Loucy (cell line): ENCODE results near the gene MPZL1.

ENCODE experiments used
- H2AFZ ChIP-seq: fragments of 200-600 bp; sonication (generic); 2 replicates; pipeline ENCODE4 v1.6.0; 2016; ENCODE audit warnings: antibody characterized with exemption, mild to moderate bottlenecking, low read length, moderate library complexity
- H3F3A ChIP-seq: fragments of 200-600 bp; 2 replicates; pipeline ENCODE4 v1.6.0; 2016; ENCODE audit warnings: antibody characterized with exemption, low read depth, mild to moderate bottlenecking
- H3K27me3 ChIP-seq: fragments of 200-600 bp; sonication (generic); 2 replicates; pipeline ENCODE4 v1.6.1; 2014; ENCODE audit warnings: low read length, mild to moderate bottlenecking; ENCODE audit not compliant: insufficient read depth, poor library complexity, severe bottlenecking
- H3K36me3 ChIP-seq: fragments of 200-600 bp; sonication (generic); 2 replicates; pipeline ENCODE4 v1.6.1; 2016; ENCODE audit warnings: low read length; ENCODE audit not compliant: insufficient read depth
- H3K4me1 ChIP-seq: fragments of 200-600 bp; sonication (generic); 2 replicates; pipeline ENCODE4 v1.5.1; 2014; ENCODE audit warnings: low read length, mild to moderate bottlenecking; ENCODE audit not compliant: insufficient read depth, poor library complexity, severe bottlenecking
- H3K4me2 ChIP-seq: fragments of 200-600 bp; sonication (generic); 2 replicates; pipeline ENCODE4 v1.6.0; 2014; ENCODE audit warnings: antibody characterized with exemption, low read length, low read depth, mild to moderate bottlenecking; ENCODE audit not compliant: poor library complexity, severe bottlenecking
- H3K4me3 ChIP-seq: fragments of 200-600 bp; sonication (generic); 2 replicates; pipeline ENCODE4 v1.5.1; 2014; ENCODE audit warnings: low read length, mild to moderate bottlenecking, mixed read lengths; ENCODE audit not compliant: poor library complexity, severe bottlenecking
- H3K79me2 ChIP-seq: fragments of 200-600 bp; sonication (generic); 2 replicates; pipeline ENCODE4 v1.6.1; 2014; ENCODE audit warnings: low read length; ENCODE audit not compliant: insufficient read depth
- H3K9ac ChIP-seq: fragments of 200-600 bp; sonication (generic); 2 replicates; pipeline ENCODE4 v1.6.0; 2014; ENCODE audit warnings: mild to moderate bottlenecking, low read depth, low read length, moderate library complexity; ENCODE audit not compliant: poor library complexity, severe bottlenecking
- H3K9me2 ChIP-seq: fragments of 200-600 bp; sonication (generic); replicated peaks from 2 replicates; pipeline ENCODE4 v1.6.1; 2016; ENCODE audit warnings: low read depth, low read length, mixed read lengths
- H3K9me3 ChIP-seq: fragments of 200-600 bp; sonication (generic); 2 replicates; pipeline ENCODE4 v1.6.1; 2014; ENCODE audit warnings: mild to moderate bottlenecking, antibody characterized with exemption, low read length, low read depth; ENCODE audit not compliant: insufficient read depth
- H4K20me1 ChIP-seq: fragments of 200-600 bp; sonication (generic); 2 replicates; pipeline ENCODE4 v1.6.0; 2014; ENCODE audit warnings: antibody characterized with exemption, low read length, mild to moderate bottlenecking; ENCODE audit not compliant: insufficient read depth, poor library complexity, severe bottlenecking
- EZH2phosphoT487 ChIP-seq: fragments of 200-600 bp; IDR thresholded peaks from 2 replicates; pipeline ENCODE4 v1.6.1; 2018; ENCODE audit warnings: antibody characterized with exemption, mild to moderate bottlenecking, moderate library complexity, borderline replicate concordance
- TF ChIP-seq, protein P1 (sequence below): fragments of 200-600 bp; sonication (generic); conservative IDR thresholded peaks from 2 replicates; pipeline ENCODE4 v1.5.1; 2014; ENCODE audit warnings: mild to moderate bottlenecking, antibody characterized with exemption, low read length

MPZL1 gene

DNA sequence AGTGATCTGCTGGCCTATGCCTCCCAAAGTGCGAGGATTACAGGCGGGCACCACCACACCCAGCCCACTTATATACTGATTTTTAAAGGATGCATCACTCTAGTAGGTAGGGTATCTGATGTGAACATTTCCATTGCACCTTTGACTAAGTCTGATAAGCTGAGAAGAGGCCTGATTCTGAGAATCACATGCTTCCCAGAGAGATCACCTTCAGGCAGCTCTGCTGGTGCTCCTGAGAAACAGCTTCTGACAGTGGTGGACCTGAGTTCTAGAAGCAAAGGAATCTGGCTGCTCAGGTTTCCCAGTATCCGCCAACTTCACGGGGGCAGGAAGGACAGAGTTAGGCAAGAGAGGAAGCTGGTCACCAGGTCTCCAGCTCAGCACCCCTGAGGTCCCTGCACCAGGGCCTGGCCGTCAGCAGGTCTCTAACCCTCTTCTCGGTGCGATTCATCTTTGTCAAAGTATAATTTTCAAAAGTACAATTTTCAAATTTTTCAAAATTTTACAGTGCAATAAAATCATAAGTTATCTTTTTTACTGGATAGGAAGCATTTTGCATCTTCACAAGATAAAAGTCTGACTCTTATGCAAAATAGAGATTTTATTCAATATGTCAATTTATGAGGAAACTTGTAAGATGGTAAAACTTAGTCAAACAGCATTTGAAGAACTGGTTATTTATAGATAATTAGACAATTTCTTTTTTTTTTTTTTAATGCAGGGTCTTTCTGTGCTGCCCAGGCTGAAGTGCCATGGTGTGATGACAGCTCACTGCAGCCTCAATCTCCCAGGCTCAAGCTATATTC lies 25.8 kb upstream of the MPZL1 start:
- Histone ChIP-seq H3K9ac (no peak overlapping the region), H4K20me1 (no peaks in the 10 kb centered on the region), H3K79me2 (no peaks in the 10 kb centered on the region), H3K9me2 (no peaks in the 10 kb centered on the region), H3K36me3 (peaks cover 84% of the 10 kb centered on the region; the same call in 1 of the 2 replicates), H2AFZ (no peak overlapping the region), H3K27me3 (no peaks in the 10 kb centered on the region), H3K4me3 (no peak overlapping the region), H3K4me2 (no peak overlapping the region), H3K9me3 (no peaks in the 10 kb centered on the region), H3F3A (no peaks in the 10 kb centered on the region), H3K4me1 (no peaks in the 10 kb centered on the region)
- TF ChIP-seq, protein P1, sequence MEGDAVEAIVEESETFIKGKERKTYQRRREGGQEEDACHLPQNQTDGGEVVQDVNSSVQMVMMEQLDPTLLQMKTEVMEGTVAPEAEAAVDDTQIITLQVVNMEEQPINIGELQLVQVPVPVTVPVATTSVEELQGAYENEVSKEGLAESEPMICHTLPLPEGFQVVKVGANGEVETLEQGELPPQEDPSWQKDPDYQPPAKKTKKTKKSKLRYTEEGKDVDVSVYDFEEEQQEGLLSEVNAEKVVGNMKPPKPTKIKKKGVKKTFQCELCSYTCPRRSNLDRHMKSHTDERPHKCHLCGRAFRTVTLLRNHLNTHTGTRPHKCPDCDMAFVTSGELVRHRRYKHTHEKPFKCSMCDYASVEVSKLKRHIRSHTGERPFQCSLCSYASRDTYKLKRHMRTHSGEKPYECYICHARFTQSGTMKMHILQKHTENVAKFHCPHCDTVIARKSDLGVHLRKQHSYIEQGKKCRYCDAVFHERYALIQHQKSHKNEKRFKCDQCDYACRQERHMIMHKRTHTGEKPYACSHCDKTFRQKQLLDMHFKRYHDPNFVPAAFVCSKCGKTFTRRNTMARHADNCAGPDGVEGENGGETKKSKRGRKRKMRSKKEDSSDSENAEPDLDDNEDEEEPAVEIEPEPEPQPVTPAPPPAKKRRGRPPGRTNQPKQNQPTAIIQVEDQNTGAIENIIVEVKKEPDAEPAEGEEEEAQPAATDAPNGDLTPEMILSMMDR, result no peak
- no peak for TF ChIP-seq EZH2phosphoT487

DNA sequence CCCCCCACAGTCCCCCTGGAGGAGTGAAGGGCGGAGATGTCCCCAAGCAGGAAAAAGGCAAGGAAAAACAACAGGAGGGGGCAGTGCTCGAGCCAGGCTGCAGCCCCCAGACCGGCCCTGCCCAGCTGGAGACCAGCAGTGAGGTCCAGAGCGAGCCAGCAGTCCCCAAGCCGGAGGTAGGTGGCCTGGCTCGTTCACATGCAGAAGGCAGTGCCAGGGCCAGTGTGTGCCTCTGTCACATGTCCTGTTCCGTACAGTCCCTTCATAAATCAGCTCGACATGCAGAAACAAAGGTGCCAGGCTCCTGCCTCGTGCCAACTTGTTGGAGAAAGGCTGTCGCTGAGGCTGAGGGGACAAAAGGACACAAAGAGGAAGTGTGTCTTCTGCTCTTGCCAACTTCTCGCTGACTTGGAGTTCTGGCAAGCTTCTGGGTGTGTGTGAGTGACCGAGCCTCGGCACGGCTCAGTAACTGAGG lies 24.1 kb upstream of the MPZL1 start:
- no peak overlapping the region for H2AFZ ChIP-seq
- no peak overlapping the region for H3K4me2 ChIP-seq

DNA sequence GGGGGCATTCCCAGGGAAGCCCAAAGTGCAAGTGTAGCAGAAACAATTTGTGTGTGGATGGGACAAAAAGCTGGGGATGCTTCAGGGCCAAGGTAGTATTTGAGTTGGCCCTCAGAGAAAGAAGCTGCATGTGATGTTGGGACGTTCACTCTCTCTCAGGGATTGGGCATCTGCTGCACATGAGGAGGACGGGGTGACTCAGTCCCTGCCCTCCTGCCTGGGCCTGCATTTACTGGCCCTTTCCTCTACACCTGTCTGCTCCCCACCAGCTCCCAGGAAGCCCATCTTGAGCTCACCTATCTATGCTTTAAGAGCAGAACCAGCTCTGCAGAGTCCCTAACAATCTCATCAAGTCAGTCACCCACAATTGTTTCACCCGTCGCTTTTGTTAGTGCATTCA lies 23.5 kb upstream of the MPZL1 start:
- H3K36me3 ChIP-seq, result peaks cover 71% of the 10 kb centered on the region; the same call in 1 of the 2 replicates
- TF ChIP-seq, protein P1, result no peak
- TF ChIP-seq EZH2phosphoT487, result no peak
- H3K4me2 ChIP-seq, result no peak overlapping the region

More for the DNA sequence above, 24.1 kb upstream of the MPZL1 start:
- Histone ChIP-seq H3K27me3 (no peaks in the 10 kb centered on the region), H3K9me3 (no peaks in the 10 kb centered on the region), H3K4me3 (no peak overlapping the region), H3K79me2 (no peaks in the 10 kb centered on the region), H4K20me1 (no peaks in the 10 kb centered on the region), H3K4me1 (no peaks in the 10 kb centered on the region), H3K36me3 (peaks cover 73% of the 10 kb centered on the region; the same call in 1 of the 2 replicates), H3F3A (no peaks in the 10 kb centered on the region), H3K9me2 (no peaks in the 10 kb centered on the region), H3K9ac (no peak overlapping the region)
- TF ChIP-seq, protein P1, result no peak
- TF ChIP-seq EZH2phosphoT487, result no peak

More for the DNA sequence above, 23.5 kb upstream of the MPZL1 start:
- H3K9me3 ChIP-seq, result no peaks in the 10 kb centered on the region
- H2AFZ ChIP-seq, result no peak overlapping the region
- no peaks in the 10 kb centered on the region for H4K20me1 ChIP-seq
- H3K4me1 ChIP-seq, result no peaks in the 10 kb centered on the region
- H3K9ac ChIP-seq, result no peak overlapping the region
- H3F3A ChIP-seq, result no peaks in the 10 kb centered on the region
- no peaks in the 10 kb centered on the region for H3K27me3 ChIP-seq
- H3K9me2 ChIP-seq, result no peaks in the 10 kb centered on the region
- no peak overlapping the region for H3K4me3 ChIP-seq
- H3K79me2 ChIP-seq, result no peaks in the 10 kb centered on the region
